Karpas-422 (cell line): ENCODE data around the gene POLR2B. TPM values are rescaled to one million over a fixed set of nuclear protein-coding genes. Genes with fewer than 3 reads are reported as not detected.
"Not testable (repeated sequence)": the region's sequence is repeated elsewhere in the genome, so short reads cannot be mapped to it uniquely, and the experiment has no call there.

Experiments used
- DNase-seq: peaks from one replicate; pipeline ENCODE4 v3.0.0-alpha.2; 2015
- H2AFZ ChIP-seq: fragments of 200-600 bp; sonication (generic); 2 replicates; pipeline ENCODE4 v1.6.1; 2014; ENCODE audit warnings: antibody characterized with exemption, low read length, mixed read lengths
- H3K27ac ChIP-seq: fragments of 200-600 bp; sonication (generic); 2 replicates; pipeline ENCODE4 v1.5.1; 2014; ENCODE audit warnings: mild to moderate bottlenecking, low read length, moderate library complexity
- H3K27me3 ChIP-seq: fragments of 200-600 bp; sonication (generic); 2 replicates; pipeline ENCODE4 v1.6.1; 2014; ENCODE audit warnings: low read length, mixed read lengths
- H3K36me3 ChIP-seq: fragments of 200-600 bp; sonication (generic); 2 replicates; pipeline ENCODE4 v1.6.1; 2014; ENCODE audit warnings: low read length, mixed read lengths; ENCODE audit not compliant: insufficient read depth
- H3K4me1 ChIP-seq: fragments of 200-600 bp; sonication (generic); 2 replicates; pipeline ENCODE4 v1.6.1; 2014; ENCODE audit warnings: mild to moderate bottlenecking, low read length, mixed read lengths
- H3K4me2 ChIP-seq: fragments of 200-600 bp; sonication (generic); 2 replicates; pipeline ENCODE4 v1.6.1; 2014; ENCODE audit warnings: low read length, low read depth, mild to moderate bottlenecking; ENCODE audit not compliant: poor library complexity, severe bottlenecking
- H3K4me3 ChIP-seq: fragments of 200-600 bp; sonication (generic); 2 replicates; pipeline ENCODE4 v1.5.1; 2014; ENCODE audit warnings: mild to moderate bottlenecking, antibody characterized with exemption, low read length, mixed read lengths
- H3K79me2 ChIP-seq: fragments of 200-600 bp; sonication (generic); 2 replicates; pipeline ENCODE4 v1.6.1; 2014; ENCODE audit warnings: mild to moderate bottlenecking, low read length, mixed read lengths
- H3K9ac ChIP-seq: fragments of 200-600 bp; sonication (generic); 2 replicates; pipeline ENCODE4 v1.6.0; 2014; ENCODE audit warnings: low read length
- H3K9me2 ChIP-seq: fragments of 200-600 bp; sonication (generic), shearing (Covaris generic); replicated peaks from 2 replicates; pipeline ENCODE4 v1.6.0; 2014; ENCODE audit warnings: mild to moderate bottlenecking, low read length, moderate library complexity; ENCODE audit not compliant: insufficient read depth
- H3K9me3 ChIP-seq: fragments of 300-700, 200-600 bp; sonication (generic); 2 replicates; pipeline ENCODE4 v1.6.1; 2014; ENCODE audit warnings: low read length, mixed read lengths
- H4K20me1 ChIP-seq: fragments of 200-600 bp; sonication (generic); 2 replicates; pipeline ENCODE4 v1.6.1; 2014; ENCODE audit warnings: mild to moderate bottlenecking, antibody characterized with exemption, low read length, low read depth; ENCODE audit not compliant: insufficient read depth
- total RNA-seq: library from RNA; depleted of rRNA; stranded (reverse); fragments of >200 nt; shearing (Covaris generic); gene quantifications from 2 replicates; pipeline ENCODE4 v1.2.3, GENCODE V29; 2014; ENCODE audit warnings: low replicate concordance; rRNA removed

POLR2B gene
- total RNA-seq: 122 and 125 TPM in 2 replicates

DNA sequence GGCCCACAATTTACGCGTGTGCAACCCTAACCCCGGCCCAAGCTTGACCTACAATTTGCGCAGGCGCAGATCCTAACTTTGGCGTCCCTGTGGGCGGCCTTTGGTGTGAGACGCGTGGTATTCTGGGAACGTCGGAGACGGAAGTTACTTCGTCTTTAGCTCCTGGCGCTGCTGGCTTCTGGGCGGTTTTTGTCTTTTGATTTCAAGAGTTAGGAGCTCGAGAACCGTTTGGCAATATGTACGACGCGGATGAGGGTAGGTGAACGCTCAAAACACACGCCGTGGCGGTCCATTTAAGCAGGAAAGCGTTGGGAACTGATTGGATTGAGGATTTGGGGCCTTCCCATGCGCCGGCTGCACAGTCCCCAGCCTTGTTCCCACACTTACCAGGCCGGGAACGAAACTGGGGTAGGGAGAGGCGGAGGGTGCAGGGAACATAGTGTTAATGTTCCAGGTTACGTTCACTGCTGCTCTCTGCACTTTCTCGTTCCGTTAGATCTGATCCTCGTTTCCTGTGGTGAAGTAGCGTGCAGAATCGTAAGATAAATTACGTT, at the start of gene POLR2B:
POLR2B (plus strand) TSS at position 147 of the 554 bp plus-strand sequence; CDS start at position 237, 90 bp downstream.
- Histone ChIP-seq H3K9ac (peak within 1 kb of the TSS; percentile 99), H3K4me3 (peak within 1 kb of the TSS; percentile 99), H3K4me2 (peak within 1 kb of the TSS; percentile 94), H2AFZ (no peak within 1 kb of the TSS), H4K20me1 (peaks cover 45% of the 10 kb centered on the region), H3K27me3 (no peaks in the 10 kb centered on the region), H3K27ac (peak within 1 kb of the TSS; percentile 90), H3K79me2 (peaks cover 88% of the 10 kb centered on the region), H3K4me1 (peaks cover 36% of the 10 kb centered on the region), H3K9me3 (peaks cover under 1% of the 10 kb centered on the region), H3K36me3 (peaks cover 33% of the 10 kb centered on the region), H3K9me2 (no peaks in the 10 kb centered on the region)
- DNase-seq: peak; percentile 99

DNA sequence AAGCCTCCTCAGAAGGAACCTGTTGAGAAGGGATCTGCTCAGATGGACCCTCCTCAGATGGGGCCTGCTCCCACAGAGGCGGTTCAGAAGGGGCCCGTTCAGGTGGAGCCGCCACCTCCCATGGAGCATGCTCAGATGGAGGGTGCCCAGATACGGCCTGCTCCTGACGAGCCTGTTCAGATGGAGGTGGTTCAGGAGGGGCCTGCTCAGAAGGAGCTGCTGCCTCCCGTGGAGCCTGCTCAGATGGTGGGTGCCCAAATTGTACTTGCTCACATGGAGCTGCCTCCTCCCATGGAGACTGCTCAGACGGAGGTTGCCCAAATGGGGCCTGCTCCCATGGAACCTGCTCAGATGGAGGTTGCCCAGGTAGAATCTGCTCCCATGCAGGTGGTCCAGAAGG, 48.1 kb upstream of the POLR2B start:
- no peaks in the 10 kb centered on the region for H3K4me1 ChIP-seq
- no peak overlapping the region for H3K9ac ChIP-seq
- H3K4me3 ChIP-seq: no peak overlapping the region
- no peak for DNase-seq
- H4K20me1 ChIP-seq: no peaks in the 10 kb centered on the region
- H3K27ac ChIP-seq: no peak overlapping the region
- no peak overlapping the region for H2AFZ ChIP-seq
- H3K36me3 ChIP-seq: peaks cover 39% of the 10 kb centered on the region; the same call in 1 of the 2 replicates
- no peak overlapping the region for H3K4me2 ChIP-seq
- H3K9me3 ChIP-seq: no peaks in the 10 kb centered on the region
- H3K79me2 ChIP-seq: peaks cover 93% of the 10 kb centered on the region
- H3K27me3 ChIP-seq: no peaks in the 10 kb centered on the region
- H3K9me2 ChIP-seq: no peaks in the 10 kb centered on the region

DNA sequence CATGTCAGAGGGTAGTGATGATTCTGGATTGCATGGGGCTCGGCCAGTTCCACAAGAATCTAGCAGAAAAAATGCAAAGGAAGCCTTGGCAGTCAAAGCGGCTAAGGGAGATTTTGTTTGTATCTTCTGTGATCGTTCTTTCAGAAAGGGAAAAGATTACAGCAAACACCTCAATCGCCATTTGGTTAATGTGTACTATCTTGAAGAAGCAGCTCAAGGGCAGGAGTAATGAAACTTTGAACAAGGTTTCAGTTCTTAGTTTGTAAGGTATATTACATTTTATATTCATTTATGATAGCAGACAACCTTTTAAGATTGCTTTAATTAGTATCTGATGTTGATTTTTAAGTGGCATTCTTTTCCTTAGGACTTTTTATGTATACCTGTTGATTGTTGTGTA, 46.8 kb upstream of the POLR2B start:
- H3K27me3 ChIP-seq: no peaks in the 10 kb centered on the region
- no peak overlapping the region for H3K4me2 ChIP-seq
- peaks cover 84% of the 10 kb centered on the region for H3K79me2 ChIP-seq
- no peaks in the 10 kb centered on the region for H3K9me2 ChIP-seq
- no peaks in the 10 kb centered on the region for H3K9me3 ChIP-seq
- H4K20me1 ChIP-seq: no peaks in the 10 kb centered on the region
- H3K27ac ChIP-seq: no peak overlapping the region
- no peak overlapping the region for H3K4me3 ChIP-seq
- peaks cover 37% of the 10 kb centered on the region; the same call in 1 of the 2 replicates for H3K36me3 ChIP-seq
- no peak overlapping the region for H2AFZ ChIP-seq
- H3K4me1 ChIP-seq: no peaks in the 10 kb centered on the region
- no peak for DNase-seq
- no peak overlapping the region for H3K9ac ChIP-seq

DNA sequence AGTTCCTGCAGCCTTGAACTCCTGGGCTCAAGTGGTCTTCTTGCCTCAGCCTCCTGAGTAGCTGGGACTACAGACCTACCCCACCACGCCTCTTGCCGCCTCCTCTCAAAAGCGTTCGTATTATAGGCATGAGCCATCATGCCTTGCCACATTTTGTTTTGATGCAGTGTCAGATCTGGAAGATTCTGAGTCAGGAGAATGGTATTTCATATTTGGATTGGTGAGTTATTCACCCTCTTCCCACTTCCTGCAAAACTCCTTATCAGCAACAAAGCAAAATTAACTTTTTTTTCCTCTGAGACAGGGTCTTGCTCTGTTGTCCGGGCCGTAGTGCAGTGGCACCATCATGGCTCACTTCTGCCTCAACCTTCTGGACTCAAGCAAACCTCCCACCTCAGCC, 41.4 kb upstream of the POLR2B start:
- Histone ChIP-seq H4K20me1 (no peaks in the 10 kb centered on the region), H3K27me3 (no peaks in the 10 kb centered on the region), H3K36me3 (peaks cover 26% of the 10 kb centered on the region; the same call in 1 of the 2 replicates), H2AFZ (no peak overlapping the region), H3K9me2 (no peaks in the 10 kb centered on the region), H3K4me2 (no peak overlapping the region), H3K4me1 (no peaks in the 10 kb centered on the region), H3K4me3 (no peak overlapping the region), H3K27ac (no peak overlapping the region), H3K9me3 (no peaks in the 10 kb centered on the region), H3K9ac (no peak overlapping the region), H3K79me2 (peaks cover 33% of the 10 kb centered on the region)
- DNase-seq: no peak

DNA sequence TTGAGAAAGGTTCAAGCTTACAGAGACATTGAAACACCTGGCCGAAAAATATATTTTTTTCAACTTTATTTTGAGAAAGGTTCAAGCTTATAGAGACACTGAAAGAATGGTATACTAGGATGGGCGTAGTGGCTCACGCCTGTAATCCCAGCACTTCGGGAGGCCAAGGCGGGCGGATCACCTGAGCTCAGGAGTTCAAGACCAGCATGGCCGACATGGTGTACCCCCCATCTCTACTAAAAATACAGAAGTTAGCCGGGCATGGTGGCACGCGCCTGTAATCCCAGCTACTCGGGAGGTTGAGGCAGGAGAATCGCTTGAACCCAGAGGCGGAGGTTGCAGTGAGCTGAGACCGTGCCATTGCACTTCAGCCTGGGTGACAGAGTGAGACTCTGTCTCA, 38.9 kb upstream of the POLR2B start:
- DNase-seq, H3K36me3 ChIP-seq, H3K4me2 ChIP-seq, H3K79me2 ChIP-seq, H3K9me2 ChIP-seq, H4K20me1 ChIP-seq, H3K27me3 ChIP-seq, H3K9ac ChIP-seq, H3K9me3 ChIP-seq, H2AFZ ChIP-seq, H3K4me3 ChIP-seq, H3K4me1 ChIP-seq, H3K27ac ChIP-seq: not testable (repeated sequence)

DNA sequence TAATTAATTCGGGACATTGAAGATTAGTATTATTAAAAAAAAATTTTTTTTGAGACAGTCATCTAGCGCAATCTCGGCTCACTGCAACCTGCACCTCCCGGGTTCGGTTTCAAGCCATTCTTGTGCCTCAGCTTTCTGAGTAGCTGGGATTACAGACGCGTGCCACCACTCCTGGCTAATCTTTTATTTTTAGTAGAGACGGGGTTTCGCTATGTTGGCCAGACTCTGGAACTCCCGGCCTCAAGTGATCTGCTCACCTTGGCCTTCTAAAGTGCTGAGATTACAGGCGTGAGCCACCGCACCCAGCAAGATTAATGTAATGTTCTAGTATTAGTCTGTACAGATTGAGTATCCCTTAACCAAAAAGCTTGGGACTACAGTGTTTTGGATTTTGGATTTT, 38.3 kb upstream of the POLR2B start:
- Histone ChIP-seq H3K9me3 (no peaks in the 10 kb centered on the region), H3K27me3 (no peaks in the 10 kb centered on the region), H4K20me1 (no peaks in the 10 kb centered on the region), H2AFZ (no peak overlapping the region), H3K36me3 (peaks cover 3% of the 10 kb centered on the region; the same call in 1 of the 2 replicates), H3K9ac (no peak overlapping the region), H3K27ac (no peak overlapping the region), H3K79me2 (peaks cover 1% of the 10 kb centered on the region; the same call in 1 of the 2 replicates), H3K9me2 (no peaks in the 10 kb centered on the region), H3K4me1 (no peaks in the 10 kb centered on the region), H3K4me3 (no peak overlapping the region), H3K4me2 (no peak overlapping the region)
- DNase-seq: no peak

DNA sequence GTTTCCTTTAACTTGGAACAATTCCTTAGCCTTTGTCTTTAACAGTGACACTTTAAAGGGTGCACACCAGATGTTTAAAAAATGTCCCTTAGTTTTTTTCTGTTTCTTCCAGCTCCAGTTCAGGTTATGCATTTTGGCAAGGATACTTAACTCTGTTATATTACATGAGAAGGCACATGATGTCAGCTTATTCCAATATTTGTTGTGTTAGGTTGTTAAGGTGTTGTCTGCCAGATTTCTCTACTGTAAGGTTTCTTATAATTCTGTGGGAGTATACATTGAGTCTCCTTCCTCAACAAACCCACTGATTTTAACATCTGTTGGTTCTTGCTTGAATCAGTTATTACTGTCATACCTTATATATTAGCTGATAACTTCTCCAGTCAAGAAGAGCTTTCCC, 37.7 kb upstream of the POLR2B start:
- no peak overlapping the region for H3K4me3 ChIP-seq
- H3K9me2 ChIP-seq: no peaks in the 10 kb centered on the region
- DNase-seq: no peak
- H2AFZ ChIP-seq: no peak overlapping the region
- no peaks in the 10 kb centered on the region for H3K9me3 ChIP-seq
- no peak overlapping the region for H3K4me2 ChIP-seq
- H3K79me2 ChIP-seq: no peaks in the 10 kb centered on the region; the same call in 1 of the 2 replicates
- no peak overlapping the region for H3K9ac ChIP-seq
- H3K27me3 ChIP-seq: no peaks in the 10 kb centered on the region
- peaks cover 3% of the 10 kb centered on the region; the same call in 1 of the 2 replicates for H3K36me3 ChIP-seq
- H3K4me1 ChIP-seq: no peaks in the 10 kb centered on the region
- no peaks in the 10 kb centered on the region for H4K20me1 ChIP-seq
- no peak overlapping the region for H3K27ac ChIP-seq

DNA sequence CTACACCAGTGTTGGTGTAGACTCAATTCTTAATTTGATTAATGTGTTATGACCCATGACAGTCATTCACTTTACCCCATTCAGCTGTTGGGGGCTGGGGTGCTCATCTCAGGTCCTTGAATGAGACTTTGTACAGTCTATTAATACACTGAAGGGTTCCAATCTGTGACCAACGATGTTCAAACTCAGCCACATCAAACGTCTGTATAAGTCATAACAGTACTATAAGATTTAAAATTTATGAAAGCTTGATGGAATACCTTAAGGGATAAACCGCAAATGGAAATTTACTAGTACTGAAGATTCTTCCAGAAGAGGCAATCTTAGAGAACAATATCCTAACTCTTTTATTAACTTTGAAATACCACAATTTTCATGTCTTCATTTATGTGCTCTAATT, 37.3 kb upstream of the POLR2B start:
- H3K27ac ChIP-seq: no peak overlapping the region
- H3K9me3 ChIP-seq: no peaks in the 10 kb centered on the region
- no peak overlapping the region for H3K4me2 ChIP-seq
- H2AFZ ChIP-seq: no peak overlapping the region
- H3K4me1 ChIP-seq: no peaks in the 10 kb centered on the region
- no peak overlapping the region for H3K9ac ChIP-seq
- DNase-seq: no peak
- no peaks in the 10 kb centered on the region; the same call in 1 of the 2 replicates for H3K79me2 ChIP-seq
- H3K4me3 ChIP-seq: no peak overlapping the region
- H4K20me1 ChIP-seq: no peaks in the 10 kb centered on the region
- H3K9me2 ChIP-seq: no peaks in the 10 kb centered on the region
- H3K27me3 ChIP-seq: no peaks in the 10 kb centered on the region
- peaks cover 3% of the 10 kb centered on the region; the same call in 1 of the 2 replicates for H3K36me3 ChIP-seq
